ENCODE data around the gene THBS1.

Gene THBS1

DNA sequence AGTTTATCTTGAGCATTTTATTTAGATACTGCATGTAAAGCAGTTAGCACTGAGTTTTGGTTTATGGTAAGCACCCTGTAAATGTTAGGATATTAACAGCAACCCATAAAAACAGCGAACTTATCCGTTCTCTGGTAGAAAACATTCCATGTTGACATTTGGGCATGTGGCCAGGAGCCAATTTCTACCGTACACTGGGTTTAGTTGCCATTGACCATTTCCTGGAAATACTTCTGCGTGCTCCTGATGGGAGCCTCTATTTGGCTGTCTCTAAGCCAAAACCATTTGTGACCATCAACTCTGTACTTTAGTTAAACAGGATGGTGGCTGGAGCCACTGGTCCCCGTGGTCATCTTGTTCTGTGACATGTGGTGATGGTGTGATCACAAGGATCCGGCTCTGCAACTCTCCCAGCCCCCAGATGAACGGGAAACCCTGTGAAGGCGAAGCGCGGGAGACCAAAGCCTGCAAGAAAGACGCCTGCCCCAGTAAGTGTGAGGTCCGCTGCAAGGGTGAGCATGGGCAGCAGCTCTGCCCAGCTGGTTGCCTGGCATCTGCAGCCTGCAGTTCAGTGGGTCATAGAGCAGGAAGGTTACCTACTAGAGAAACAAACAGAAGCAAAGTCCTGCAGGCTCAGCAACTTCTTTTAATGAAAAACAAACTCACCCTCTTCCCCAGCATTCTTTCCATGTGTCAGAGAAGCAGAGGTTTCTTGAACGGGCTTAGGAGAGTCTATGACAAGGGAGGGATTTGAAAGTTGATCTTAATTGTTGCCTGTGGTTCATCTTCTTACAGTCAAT is 7.1 kb downstream of the THBS1 start:
- no peak for FAIRE-seq
- no peak for DNase-seq (ENCODE audit: insufficient read length, low spot score)
- TF ChIP-seq, protein P1, sequence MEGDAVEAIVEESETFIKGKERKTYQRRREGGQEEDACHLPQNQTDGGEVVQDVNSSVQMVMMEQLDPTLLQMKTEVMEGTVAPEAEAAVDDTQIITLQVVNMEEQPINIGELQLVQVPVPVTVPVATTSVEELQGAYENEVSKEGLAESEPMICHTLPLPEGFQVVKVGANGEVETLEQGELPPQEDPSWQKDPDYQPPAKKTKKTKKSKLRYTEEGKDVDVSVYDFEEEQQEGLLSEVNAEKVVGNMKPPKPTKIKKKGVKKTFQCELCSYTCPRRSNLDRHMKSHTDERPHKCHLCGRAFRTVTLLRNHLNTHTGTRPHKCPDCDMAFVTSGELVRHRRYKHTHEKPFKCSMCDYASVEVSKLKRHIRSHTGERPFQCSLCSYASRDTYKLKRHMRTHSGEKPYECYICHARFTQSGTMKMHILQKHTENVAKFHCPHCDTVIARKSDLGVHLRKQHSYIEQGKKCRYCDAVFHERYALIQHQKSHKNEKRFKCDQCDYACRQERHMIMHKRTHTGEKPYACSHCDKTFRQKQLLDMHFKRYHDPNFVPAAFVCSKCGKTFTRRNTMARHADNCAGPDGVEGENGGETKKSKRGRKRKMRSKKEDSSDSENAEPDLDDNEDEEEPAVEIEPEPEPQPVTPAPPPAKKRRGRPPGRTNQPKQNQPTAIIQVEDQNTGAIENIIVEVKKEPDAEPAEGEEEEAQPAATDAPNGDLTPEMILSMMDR (IDR thresholded peaks at IDR 0.05; ENCODE audit: insufficient read depth, missing control alignments), result no peak

DNA sequence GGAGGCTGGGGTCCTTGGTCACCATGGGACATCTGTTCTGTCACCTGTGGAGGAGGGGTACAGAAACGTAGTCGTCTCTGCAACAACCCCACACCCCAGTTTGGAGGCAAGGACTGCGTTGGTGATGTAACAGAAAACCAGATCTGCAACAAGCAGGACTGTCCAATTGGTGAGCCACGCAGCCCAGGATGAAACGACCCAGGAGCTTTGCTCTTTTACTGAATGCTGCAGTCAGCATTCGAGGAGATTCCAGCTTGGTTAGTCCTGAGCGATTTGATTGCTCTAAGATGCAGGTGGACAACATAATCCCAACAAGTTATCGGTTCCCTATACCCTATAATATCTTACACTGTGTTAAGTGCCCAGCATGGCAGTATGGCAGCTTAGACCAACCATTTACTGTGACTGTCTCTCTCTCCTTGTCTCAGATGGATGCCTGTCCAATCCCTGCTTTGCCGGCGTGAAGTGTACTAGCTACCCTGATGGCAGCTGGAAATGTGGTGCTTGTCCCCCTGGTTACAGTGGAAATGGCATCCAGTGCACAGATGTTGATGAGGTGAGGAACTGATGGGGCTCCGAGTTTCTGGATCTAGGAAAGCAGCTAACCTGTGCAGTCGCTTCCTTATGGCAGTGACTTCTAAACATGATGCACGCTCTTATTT is 7.8 kb downstream of the THBS1 start:
- DNase-seq (ENCODE audit: insufficient read length, low spot score) (no peak), FAIRE-seq (no peak)
- TF ChIP-seq, protein P1 (IDR thresholded peaks at IDR 0.05; ENCODE audit: insufficient read depth, missing control alignments), result no peak

DNA sequence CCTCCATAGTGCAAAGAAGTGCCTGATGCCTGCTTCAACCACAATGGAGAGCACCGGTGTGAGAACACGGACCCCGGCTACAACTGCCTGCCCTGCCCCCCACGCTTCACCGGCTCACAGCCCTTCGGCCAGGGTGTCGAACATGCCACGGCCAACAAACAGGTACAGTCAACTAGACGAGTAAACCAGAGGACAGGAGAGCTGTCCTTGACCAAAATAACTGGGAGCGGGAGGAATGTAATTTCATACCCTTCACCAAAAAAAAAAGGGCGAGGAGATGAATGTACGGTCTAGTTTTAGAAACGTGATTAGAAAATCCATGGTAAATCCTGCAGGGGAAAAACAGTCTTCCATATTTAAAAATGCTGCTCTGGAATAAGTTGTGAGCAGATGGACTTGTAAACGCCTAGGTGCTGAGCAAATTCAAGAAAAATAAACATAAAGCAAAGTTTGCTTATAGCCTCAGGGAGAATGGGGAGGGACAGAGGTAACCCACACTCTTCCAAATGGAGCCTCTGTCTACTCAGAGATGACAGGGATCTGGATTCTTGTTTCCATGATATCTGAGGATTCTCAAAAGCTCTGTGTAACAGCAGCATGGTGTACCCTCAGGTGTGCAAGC is 8.4 kb downstream of the THBS1 start:
- TF ChIP-seq, protein P1 (IDR thresholded peaks at IDR 0.05; ENCODE audit: insufficient read depth, missing control alignments), result no peak
- DNase-seq (ENCODE audit: insufficient read length, low spot score) (no peak), FAIRE-seq (no peak)

DNA sequence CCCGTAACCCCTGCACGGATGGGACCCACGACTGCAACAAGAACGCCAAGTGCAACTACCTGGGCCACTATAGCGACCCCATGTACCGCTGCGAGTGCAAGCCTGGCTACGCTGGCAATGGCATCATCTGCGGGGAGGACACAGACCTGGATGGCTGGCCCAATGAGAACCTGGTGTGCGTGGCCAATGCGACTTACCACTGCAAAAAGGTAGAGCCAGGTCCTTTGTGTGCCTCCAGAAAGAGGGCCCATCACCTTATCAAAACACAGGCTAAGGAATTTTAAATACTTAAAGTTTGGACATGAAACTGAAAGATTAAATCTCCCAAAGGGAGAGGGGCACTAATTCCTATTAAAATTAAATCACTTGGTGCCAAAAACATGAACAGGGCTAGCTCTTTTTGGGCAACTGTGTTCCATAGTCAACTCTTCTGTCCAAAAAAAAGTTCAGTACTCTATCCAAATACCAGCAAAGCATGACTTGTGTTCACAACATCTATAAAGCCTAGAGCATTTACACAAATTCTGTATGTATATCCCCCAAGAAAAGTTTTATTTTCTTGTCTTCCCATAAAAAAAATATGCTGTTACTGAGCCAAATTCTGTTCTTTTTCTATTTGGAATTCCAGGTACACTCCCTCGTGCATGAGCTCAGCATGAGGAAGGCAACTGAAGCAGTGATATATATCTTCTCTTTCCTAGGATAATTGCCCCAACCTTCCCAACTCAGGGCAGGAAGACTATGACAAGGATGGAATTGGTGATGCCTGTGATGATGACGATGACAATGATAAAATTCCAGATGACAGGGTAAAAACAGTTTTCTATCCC is 9.2 kb downstream of the THBS1 start:
- TF ChIP-seq, protein P1 (IDR thresholded peaks at IDR 0.05; ENCODE audit: insufficient read depth, missing control alignments), result no peak
- DNase-seq (ENCODE audit: insufficient read length, low spot score), result no peak
- FAIRE-seq, result no peak

DNA sequence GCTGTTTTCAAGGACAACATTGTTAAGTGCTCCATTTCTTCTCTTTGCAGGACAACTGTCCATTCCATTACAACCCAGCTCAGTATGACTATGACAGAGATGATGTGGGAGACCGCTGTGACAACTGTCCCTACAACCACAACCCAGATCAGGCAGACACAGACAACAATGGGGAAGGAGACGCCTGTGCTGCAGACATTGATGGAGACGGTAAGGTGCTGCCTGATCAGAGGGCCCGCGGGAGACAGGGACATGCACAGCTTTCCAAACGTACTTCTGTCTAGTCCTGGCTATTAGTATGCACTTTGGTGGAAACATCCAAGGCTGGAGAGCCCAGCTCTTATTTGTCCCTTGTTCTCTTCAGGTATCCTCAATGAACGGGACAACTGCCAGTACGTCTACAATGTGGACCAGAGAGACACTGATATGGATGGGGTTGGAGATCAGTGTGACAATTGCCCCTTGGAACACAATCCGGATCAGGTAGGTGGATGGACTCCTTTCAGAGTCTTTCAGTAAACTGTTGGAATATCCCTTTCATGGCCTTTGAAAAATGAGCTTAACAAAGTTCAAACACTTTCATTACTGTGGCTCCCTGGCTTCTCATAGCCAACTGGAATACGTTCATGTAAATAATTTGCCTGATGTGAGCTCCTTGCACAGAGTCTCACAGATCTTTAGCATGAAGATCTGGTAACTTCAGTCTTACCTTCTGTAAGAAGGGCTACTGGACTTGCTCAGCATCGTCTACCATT is 10.4 kb downstream of the THBS1 start:
- TF ChIP-seq, protein P1 (IDR thresholded peaks at IDR 0.05; ENCODE audit: insufficient read depth, missing control alignments), result no peak
- no peak for FAIRE-seq
- DNase-seq (ENCODE audit: insufficient read length, low spot score), result no peak

DNA sequence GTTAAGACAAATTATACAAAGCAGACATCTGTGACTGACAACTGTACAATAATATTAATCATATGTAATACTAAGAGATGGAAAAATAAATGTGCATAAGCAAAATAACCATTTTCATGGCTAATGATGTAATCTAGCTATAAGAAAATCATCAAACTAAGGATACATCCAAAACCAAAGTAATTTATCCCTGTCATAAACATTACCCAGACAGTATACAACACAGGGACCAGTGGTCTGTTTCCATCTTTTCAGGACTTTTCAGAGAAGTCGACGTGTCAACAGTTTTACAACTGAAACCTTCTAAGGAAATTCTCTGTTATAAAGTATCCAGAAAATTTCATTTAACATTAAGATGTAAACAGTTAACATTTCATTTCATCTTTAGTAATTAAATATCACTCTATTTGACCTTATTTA is 11.0 kb downstream of the THBS1 start:
- FAIRE-seq, result no peak
- TF ChIP-seq, protein P1 (IDR thresholded peaks at IDR 0.05; ENCODE audit: insufficient read depth, missing control alignments), result no peak
- no peak for DNase-seq (ENCODE audit: insufficient read length, low spot score)
